Fibroblast of lung (primary cell): ENCODE results near the gene TMEM244.

ENCODE experiments used
- CTCF ChIP-seq, 2 donors: IDR thresholded peaks in 1 of 2; conservative IDR thresholded peaks in 1 of 2; 1 replicate in 1 of 2; 2 replicates in 1 of 2; pipeline ENCODE4 v1.5.1; 2011 to 2012; ENCODE audit warnings: low read length in 2 of 2, control low read depth in 1 of 2, inconsistent platforms in 1 of 2, low read depth in 1 of 2, mild to moderate bottlenecking in 1 of 2
- EZH2 ChIP-seq: IDR thresholded peaks from 2 replicates; pipeline ENCODE4 v1.5.1; 2012; ENCODE audit warnings: low read length, control low read depth, mild to moderate bottlenecking; ENCODE audit errors: missing control alignments

DNA sequence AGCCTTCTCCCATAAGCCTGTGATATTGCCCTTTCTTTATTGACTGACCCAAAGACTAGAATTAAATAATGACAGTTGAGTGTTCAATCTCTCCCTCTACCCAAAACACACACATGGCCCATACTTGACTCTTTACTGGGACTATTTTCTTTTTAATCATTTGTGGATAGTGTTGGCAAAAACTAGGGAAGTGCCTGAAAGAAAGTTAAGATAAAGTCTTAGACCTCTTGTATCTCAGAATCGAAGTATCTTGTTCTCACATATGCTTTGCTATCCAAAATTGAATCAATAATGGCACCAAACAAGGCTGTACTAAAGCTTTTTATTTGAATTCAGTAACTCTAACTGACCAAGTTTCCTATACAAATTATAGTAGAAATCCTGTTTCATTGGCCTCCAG, 19.0 kb downstream of the TMEM244 start:
- no peak for TF ChIP-seq CTCF (conservative IDR thresholded peaks at IDR 0.05 in 1 of 2, IDR thresholded peaks at IDR 0.05 in 1 of 2; ENCODE audit: low read depth in 1 of 2, low read length in 2 of 2)
- no peak for TF ChIP-seq EZH2
